ENCODE results near the gene BSND.

Gene BSND

GRCh38 chr1:54990916-54991315 lies 7.8 kb upstream of the BSND start:
- in situ Hi-C loops (cut with MboI; ENCODE audit: low sequenced_read_pairs): no loop called here

GRCh38 chr1:54991939-54992338 lies 6.8 kb upstream of the BSND start:
- in situ Hi-C loops (cut with MboI; ENCODE audit: low sequenced_read_pairs): no loop called here

- in situ Hi-C loops (cut with MboI; ENCODE audit: low sequenced_read_pairs): no loop called here
Observed at GRCh38 chr1:54993140-54993539, 5.6 kb upstream of the BSND start.

- in situ Hi-C loops (cut with MboI; ENCODE audit: low sequenced_read_pairs): no loop called here
Observed at GRCh38 chr1:54994355-54994990, 4.3 kb upstream of the BSND start.

GRCh38 chr1:54995013-54995760 lies 3.5 kb upstream of the BSND start:
- in situ Hi-C loops (cut with MboI; ENCODE audit: low sequenced_read_pairs): loop anchor here (5.0 kb wide), 1 partner anchor 43 kb away; no protein-coding TSS in a partner anchor

- in situ Hi-C loops (cut with MboI; ENCODE audit: low sequenced_read_pairs): loop anchor here (5.0 kb wide), 1 partner anchor 44 kb away; no protein-coding TSS in a partner anchor
Observed at GRCh38 chr1:54995835-54996234, 2.9 kb upstream of the BSND start.

GRCh38 chr1:54996359-54996868 lies 2.3 kb upstream of the BSND start:
- in situ Hi-C loops (cut with MboI; ENCODE audit: low sequenced_read_pairs): loop anchor here (5.0 kb wide), 1 partner anchor 44 kb away; no protein-coding TSS in a partner anchor

GRCh38 chr1:54996869-54997710 lies 1.6 kb upstream of the BSND start:
- in situ Hi-C loops (cut with MboI; ENCODE audit: low sequenced_read_pairs): loop anchor here (5.0 kb wide), 1 partner anchor 45 kb away; no protein-coding TSS in a partner anchor

GRCh38 chr1:54997711-54997986 lies 1.1 kb upstream of the BSND start:
- in situ Hi-C loops (cut with MboI; ENCODE audit: low sequenced_read_pairs): loop anchor here (5.0 kb wide), 1 partner anchor 45 kb away; no protein-coding TSS in a partner anchor

GRCh38 chr1:54998100-54998499 lies 633 bp upstream of the BSND start:
- in situ Hi-C loops (cut with MboI; ENCODE audit: low sequenced_read_pairs): loop anchor here (5.0 kb wide), 1 partner anchor 46 kb away; no protein-coding TSS in a partner anchor

GRCh38 chr1:55000110-55001085 lies 1.7 kb downstream of the BSND start:
- in situ Hi-C loops (cut with MboI; ENCODE audit: low sequenced_read_pairs): no loop called here

GRCh38 chr1:55001311-55001710 lies 2.6 kb downstream of the BSND start:
- in situ Hi-C loops (cut with MboI; ENCODE audit: low sequenced_read_pairs): no loop called here

GRCh38 chr1:55002686-55003085 lies 4.0 kb downstream of the BSND start:
- in situ Hi-C loops (cut with MboI; ENCODE audit: low sequenced_read_pairs): no loop called here

GRCh38 chr1:55005351-55006140 lies 6.8 kb downstream of the BSND start:
- in situ Hi-C loops (cut with MboI; ENCODE audit: low sequenced_read_pairs): no loop called here

- in situ Hi-C loops (cut with MboI; ENCODE audit: low sequenced_read_pairs): no loop called here
Observed at GRCh38 chr1:55006931-55007330, 8.2 kb downstream of the BSND start.

- in situ Hi-C loops (cut with MboI; ENCODE audit: low sequenced_read_pairs): no loop called here
Observed at GRCh38 chr1:55007625-55008024, 8.9 kb downstream of the BSND start.

GRCh38 chr1:55010194-55010886 lies 11.6 kb downstream of the BSND start:
- in situ Hi-C loops (cut with MboI; ENCODE audit: low sequenced_read_pairs): no loop called here

GRCh38 chr1:55010887-55011217 lies 12.1 kb downstream of the BSND start:
- in situ Hi-C loops (cut with MboI; ENCODE audit: low sequenced_read_pairs): no loop called here

- in situ Hi-C loops (cut with MboI; ENCODE audit: low sequenced_read_pairs): no loop called here
Observed at GRCh38 chr1:55012661-55013060, 13.9 kb downstream of the BSND start.

Measured in HL-60/S4 (cell line).